WERI-Rb-1 (cell line): ENCODE measurements around the gene CUEDC1.
A peak's percentile ranks its signal among the peaks of the same experiment; 100 is the strongest.

Source experiments
- DNase-seq: peaks from one replicate; pipeline ENCODE4 v3.0.0-alpha.2; 2020
- H3K27ac ChIP-seq: fragments of 250-450 bp; sonication (Bioruptor Pico); 2 replicates; pipeline ENCODE4 v1.5.1; 2020; ENCODE audit warnings: mild to moderate bottlenecking, moderate library complexity
- H3K27me3 ChIP-seq: fragments of 250-450 bp; sonication (Bioruptor Pico); 2 replicates; pipeline ENCODE4 v1.5.1; 2021; ENCODE audit warnings: mild to moderate bottlenecking, low read depth, moderate library complexity; ENCODE audit not compliant: insufficient read depth, severe bottlenecking
- H3K36me3 ChIP-seq: fragments of 250-450 bp; sonication (Bioruptor Pico); 2 replicates; pipeline ENCODE4 v1.5.1; 2020; ENCODE audit warnings: mild to moderate bottlenecking, moderate library complexity
- H3K4me3 ChIP-seq: 2 replicates; pipeline ENCODE4 v1.5.1; 2011; ENCODE audit warnings: low read depth, mild to moderate bottlenecking, control low read depth, low read length
- H3K9me3 ChIP-seq: fragments of 250-450 bp; sonication (Bioruptor Pico); 2 replicates; pipeline ENCODE4 v1.5.1; 2021; ENCODE audit warnings: mild to moderate bottlenecking, moderate library complexity; ENCODE audit not compliant: severe bottlenecking
- TF ChIP-seq, protein P1 (sequence below): IDR thresholded peaks from 2 replicates; pipeline ENCODE4 v1.5.1; 2011; ENCODE audit warnings: low read depth, mild to moderate bottlenecking, control low read depth, inconsistent platforms, low read length

Gene CUEDC1

DNA sequence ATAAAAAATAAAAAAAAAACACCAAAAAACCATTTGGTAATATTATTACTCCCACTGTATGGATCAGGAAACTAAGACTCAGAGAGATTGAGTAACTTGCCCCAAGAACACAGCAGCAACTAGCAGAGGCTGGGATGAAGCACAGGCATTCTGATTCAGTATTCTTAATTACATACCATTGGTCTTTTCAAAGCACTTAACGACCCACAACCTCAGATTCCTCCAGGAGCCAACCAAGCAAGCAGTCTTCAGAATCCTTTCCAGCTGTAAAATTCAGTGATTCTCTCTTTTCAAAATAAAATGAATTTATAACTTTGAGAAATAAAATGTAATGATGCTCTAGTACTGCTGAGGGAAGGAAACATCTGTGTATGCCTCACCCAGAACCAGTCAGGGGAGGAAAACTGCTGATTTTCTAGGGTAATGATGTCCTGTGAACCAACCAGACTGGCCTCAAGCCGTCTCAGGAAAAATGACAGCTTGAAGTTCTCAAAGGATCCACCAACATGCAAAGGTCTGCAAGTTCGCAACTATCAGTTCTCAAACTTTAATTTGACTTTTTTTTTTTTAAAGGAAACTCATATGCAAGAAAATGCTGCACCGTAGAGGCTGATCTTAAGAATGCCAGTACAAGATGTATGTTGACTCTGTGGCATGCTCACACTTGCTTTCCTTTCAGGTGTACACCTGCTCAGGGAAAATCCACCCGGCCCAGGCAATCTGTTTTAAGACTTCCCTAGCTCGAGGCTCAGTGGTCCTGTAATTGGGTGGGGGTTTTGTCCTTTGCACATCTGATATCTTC is 9.0 kb downstream of the CUEDC1 start:
- H3K27me3 ChIP-seq: no peaks in the 10 kb centered on the region
- H3K36me3 ChIP-seq: no peaks in the 10 kb centered on the region
- H3K27ac ChIP-seq: peak overlapping the region; percentile 51
- DNase-seq: no peak
- H3K4me3 ChIP-seq: peak overlapping the region; percentile 34
- TF ChIP-seq, protein P1, sequence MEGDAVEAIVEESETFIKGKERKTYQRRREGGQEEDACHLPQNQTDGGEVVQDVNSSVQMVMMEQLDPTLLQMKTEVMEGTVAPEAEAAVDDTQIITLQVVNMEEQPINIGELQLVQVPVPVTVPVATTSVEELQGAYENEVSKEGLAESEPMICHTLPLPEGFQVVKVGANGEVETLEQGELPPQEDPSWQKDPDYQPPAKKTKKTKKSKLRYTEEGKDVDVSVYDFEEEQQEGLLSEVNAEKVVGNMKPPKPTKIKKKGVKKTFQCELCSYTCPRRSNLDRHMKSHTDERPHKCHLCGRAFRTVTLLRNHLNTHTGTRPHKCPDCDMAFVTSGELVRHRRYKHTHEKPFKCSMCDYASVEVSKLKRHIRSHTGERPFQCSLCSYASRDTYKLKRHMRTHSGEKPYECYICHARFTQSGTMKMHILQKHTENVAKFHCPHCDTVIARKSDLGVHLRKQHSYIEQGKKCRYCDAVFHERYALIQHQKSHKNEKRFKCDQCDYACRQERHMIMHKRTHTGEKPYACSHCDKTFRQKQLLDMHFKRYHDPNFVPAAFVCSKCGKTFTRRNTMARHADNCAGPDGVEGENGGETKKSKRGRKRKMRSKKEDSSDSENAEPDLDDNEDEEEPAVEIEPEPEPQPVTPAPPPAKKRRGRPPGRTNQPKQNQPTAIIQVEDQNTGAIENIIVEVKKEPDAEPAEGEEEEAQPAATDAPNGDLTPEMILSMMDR: no peak
- H3K9me3 ChIP-seq: no peaks in the 10 kb centered on the region

- Histone ChIP-seq H3K36me3 (no peaks in the 10 kb centered on the region), H3K27ac (no peak overlapping the region), H3K27me3 (no peaks in the 10 kb centered on the region), H3K4me3 (no peak overlapping the region), H3K9me3 (no peaks in the 10 kb centered on the region)
- DNase-seq: no peak
- TF ChIP-seq, protein P1: no peak
These were observed 10.3 kb downstream of the CUEDC1 start for GRCh38 chr17:57944908-57945307.

GRCh38 chr17:57943645-57944044 is 11.6 kb downstream of the CUEDC1 start:
- TF ChIP-seq, protein P1: no peak
- H3K27me3 ChIP-seq: no peaks in the 10 kb centered on the region
- no peaks in the 10 kb centered on the region for H3K36me3 ChIP-seq
- no peaks in the 10 kb centered on the region for H3K9me3 ChIP-seq
- no peak overlapping the region for H3K4me3 ChIP-seq
- no peak for DNase-seq
- no peak overlapping the region for H3K27ac ChIP-seq

DNA sequence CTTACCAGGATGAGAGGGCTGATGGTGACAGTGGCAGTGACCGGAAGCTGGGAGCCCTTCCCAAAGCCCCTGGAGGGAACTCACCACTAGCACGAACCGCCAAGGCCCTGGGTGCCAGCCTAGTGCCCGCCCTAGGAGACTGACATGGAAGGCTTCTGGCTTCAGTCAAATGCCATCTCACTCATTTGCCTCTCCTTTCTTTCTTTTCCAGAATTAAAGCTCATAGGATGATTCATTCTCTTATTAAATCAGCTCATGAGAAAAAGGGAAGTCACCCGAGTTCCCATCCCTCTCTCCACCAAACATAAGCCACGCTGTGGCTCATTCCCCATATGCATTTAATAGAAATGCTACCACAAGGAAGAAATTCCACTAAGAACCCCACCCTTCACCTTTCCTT is 12.1 kb downstream of the CUEDC1 start:
- H3K9me3 ChIP-seq: no peaks in the 10 kb centered on the region
- H3K27ac ChIP-seq: no peak overlapping the region
- DNase-seq: no peak
- no peaks in the 10 kb centered on the region for H3K36me3 ChIP-seq
- H3K4me3 ChIP-seq: no peak overlapping the region
- TF ChIP-seq, protein P1: no peak
- H3K27me3 ChIP-seq: no peaks in the 10 kb centered on the region

DNA sequence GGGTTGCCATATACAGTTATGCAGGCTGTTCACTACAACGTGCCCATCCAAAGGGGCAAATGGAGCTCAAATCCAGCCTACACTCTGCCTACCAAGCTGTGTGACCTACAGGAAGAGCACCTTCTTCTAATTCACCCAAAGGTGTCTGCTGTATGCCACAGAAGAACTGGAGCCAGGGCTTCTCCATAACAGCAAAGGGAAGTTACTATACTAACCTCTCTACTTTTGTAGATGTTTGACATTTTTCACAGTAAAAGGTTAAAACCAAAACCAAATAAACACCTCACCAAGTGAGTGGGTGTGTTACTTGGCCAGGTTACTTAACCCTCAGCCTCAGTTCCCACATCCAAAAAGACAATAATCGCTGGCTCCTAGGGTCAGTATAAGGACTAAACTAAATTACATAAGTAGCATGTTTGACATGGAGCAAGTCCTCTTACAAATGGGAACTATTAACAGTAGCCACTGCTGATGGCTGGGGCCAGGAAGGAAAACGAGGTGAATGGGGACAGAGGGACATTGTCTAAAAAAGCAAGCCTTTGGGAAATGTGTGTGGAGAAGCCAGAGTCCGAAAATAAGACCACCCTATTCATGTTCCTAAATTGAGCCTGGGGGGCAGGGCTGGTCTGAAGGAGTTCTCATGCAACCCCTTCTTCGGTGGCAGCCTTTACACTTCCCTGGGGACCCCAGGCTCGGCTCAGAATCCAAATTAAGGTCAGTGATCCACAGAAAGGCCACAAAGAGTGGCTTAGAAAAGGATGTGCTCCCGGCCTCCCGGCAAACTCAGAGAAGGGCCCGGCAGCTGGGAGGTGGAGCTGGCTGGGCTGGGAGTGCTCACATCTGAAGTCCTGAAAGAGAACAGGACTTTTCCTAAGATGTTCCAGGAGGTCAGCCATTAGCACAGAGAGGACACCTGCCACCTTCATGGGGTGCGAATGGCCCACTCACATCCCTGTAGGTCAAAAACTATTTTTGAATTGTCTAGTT is 13.5 kb downstream of the CUEDC1 start:
- no peaks in the 10 kb centered on the region for H3K27me3 ChIP-seq
- no peak for DNase-seq
- H3K27ac ChIP-seq: no peak overlapping the region; the same call in 1 of the 2 replicates
- no peak overlapping the region for H3K4me3 ChIP-seq
- H3K9me3 ChIP-seq: no peaks in the 10 kb centered on the region
- TF ChIP-seq, protein P1: no peak
- no peaks in the 10 kb centered on the region for H3K36me3 ChIP-seq
